Lower leg skin (tissue), 4 donors: Measurements from ENCODE around the gene C1QTNF8. TPM values are rescaled to one million over a fixed set of nuclear protein-coding genes. Genes with fewer than 3 reads are reported as not detected.

Source experiments
- DNase-seq, 2 donors: peaks; one replicate each; pipeline ENCODE4 v3.0.0-alpha.2; 2019; ENCODE audit warnings: low spot score in 2 of 2
- H3K4me3 ChIP-seq: fragments of 200-600 bp; sonication (generic); 2 replicates; pipeline ENCODE4 v1.5.1; 2017; ENCODE audit warnings: mild to moderate bottlenecking, low read depth; ENCODE audit not compliant: poor library complexity, severe bottlenecking
- POLR2A ChIP-seq, 2 donors: fragments of 450-650 bp; IDR thresholded peaks; one replicate each; pipeline ENCODE4 v1.6.1; 2016 to 2017; ENCODE audit warnings: antibody characterized with exemption in 2 of 2, mild to moderate bottlenecking in 1 of 2, moderate library complexity in 1 of 2
- WGBS, 2 donors: methylation state at CpG; one replicate each; pipeline ENCODE4 v1.1.5; 2018; 5-methylcytosine and 5-hydroxymethylcytosine counted together
- intact Hi-C: fragments of 100-400 bp; cut with DNase I; formaldehyde crosslinking; loops from one replicate; pipeline ENCODE4 v1.15.0; 2023; ENCODE audit warnings: low total_unique reads
- total RNA-seq, 4 donors: library from RNA; depleted of rRNA; stranded (reverse); fragments of >200 nt; gene quantifications; one replicate each; pipeline ENCODE4 v1.1.0, GENCODE V29; 2016
- TF ChIP-seq, protein P1 (sequence below), 3 donors: fragments of 450-650 bp; IDR thresholded peaks; one replicate each; pipeline ENCODE4 v1.5.1; 2016; ENCODE audit warnings: antibody characterized with exemption in 3 of 3, mild to moderate bottlenecking in 3 of 3, moderate library complexity in 2 of 3

C1QTNF8 gene
- total RNA-seq, 4 donors from 2014 or later: not detected

DNA sequence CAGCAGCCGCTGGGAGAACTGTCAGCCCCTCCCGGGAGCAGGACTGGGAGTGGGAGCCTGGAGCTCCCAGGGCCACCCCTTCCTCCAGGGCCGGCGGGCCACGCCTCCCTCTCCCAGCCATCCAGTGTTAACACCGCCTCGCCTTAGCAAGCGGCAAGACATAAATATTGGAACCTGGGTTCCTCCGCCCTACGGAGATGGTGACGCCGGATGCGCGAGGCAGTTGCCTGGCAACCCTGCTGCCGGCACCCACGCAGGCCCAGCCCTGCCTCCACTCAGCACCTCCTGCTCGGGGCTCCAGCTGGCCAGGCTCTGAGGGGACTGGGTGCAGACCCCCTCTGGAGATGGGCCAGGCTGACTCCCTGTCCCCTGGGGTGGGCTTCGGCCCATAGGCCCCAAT is 29.4 kb upstream of the C1QTNF8 start:
- DNase-seq: no peak
- intact Hi-C loops: no loop called here
- WGBS, 2 donors: 5 to 27% methylated on average over 2 to 10 of the region's 18 CpGs
- no peak overlapping the region for H3K4me3 ChIP-seq
- TF ChIP-seq POLR2A (IDR thresholded peaks at IDR 0.05): no peak
- TF ChIP-seq, protein P1, sequence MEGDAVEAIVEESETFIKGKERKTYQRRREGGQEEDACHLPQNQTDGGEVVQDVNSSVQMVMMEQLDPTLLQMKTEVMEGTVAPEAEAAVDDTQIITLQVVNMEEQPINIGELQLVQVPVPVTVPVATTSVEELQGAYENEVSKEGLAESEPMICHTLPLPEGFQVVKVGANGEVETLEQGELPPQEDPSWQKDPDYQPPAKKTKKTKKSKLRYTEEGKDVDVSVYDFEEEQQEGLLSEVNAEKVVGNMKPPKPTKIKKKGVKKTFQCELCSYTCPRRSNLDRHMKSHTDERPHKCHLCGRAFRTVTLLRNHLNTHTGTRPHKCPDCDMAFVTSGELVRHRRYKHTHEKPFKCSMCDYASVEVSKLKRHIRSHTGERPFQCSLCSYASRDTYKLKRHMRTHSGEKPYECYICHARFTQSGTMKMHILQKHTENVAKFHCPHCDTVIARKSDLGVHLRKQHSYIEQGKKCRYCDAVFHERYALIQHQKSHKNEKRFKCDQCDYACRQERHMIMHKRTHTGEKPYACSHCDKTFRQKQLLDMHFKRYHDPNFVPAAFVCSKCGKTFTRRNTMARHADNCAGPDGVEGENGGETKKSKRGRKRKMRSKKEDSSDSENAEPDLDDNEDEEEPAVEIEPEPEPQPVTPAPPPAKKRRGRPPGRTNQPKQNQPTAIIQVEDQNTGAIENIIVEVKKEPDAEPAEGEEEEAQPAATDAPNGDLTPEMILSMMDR (IDR thresholded peaks at IDR 0.05): no peak

DNA sequence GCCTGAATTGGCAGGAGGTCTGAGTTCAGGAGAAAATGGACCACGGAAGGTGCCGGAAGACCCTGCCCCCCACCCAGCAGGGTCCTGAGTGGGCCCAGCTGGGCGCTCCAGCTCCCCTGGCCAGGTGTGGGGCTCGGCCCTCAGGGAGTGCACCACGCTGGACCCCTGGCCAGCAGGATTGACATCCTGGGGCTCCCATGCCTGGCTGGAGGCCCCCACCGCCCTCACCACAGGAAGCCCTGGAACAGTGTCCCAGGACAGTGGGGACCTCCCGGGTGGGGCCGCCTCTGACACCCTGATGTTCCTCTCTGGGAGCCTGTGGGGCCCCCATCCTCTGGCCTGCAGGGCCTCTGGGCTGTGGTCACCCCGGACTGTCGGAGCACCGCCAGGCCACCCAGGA is 28.8 kb upstream of the C1QTNF8 start:
- DNase-seq: no peak
- 90 to 94% methylated on average over 5 to 8 of the region's 11 CpGs for WGBS, 2 donors
- TF ChIP-seq, protein P1 (IDR thresholded peaks at IDR 0.05): no peak
- TF ChIP-seq POLR2A (IDR thresholded peaks at IDR 0.05): no peak
- intact Hi-C loops: no loop called here
- no peak overlapping the region for H3K4me3 ChIP-seq

DNA sequence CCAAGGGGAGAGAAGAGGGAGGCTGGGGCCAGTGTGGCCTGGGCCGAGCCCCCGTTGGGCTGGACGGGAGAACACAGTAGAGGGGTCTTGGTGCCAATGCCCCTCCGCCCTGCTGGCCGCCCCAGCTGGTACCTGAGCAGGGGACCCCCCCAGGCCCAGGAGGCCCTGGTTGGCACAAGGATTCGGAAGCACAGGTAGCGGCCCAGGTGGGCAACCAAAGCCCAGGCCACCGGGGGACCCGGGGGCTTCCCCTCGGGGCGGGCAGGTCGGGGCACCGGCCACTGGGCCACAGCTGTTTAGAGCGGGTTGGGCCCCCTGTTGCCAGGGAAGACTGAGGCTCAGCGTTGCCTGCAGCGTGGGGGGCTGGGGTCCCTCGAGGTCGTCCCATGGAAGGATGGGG is 28.2 kb upstream of the C1QTNF8 start:
- DNase-seq: no peak
- intact Hi-C loops: no loop called here
- 80 to 85% methylated on average over 11 to 14 of the region's 18 CpGs for WGBS, 2 donors
- H3K4me3 ChIP-seq: no peak overlapping the region
- TF ChIP-seq, protein P1 (IDR thresholded peaks at IDR 0.05): no peak
- TF ChIP-seq POLR2A (IDR thresholded peaks at IDR 0.05): no peak

DNA sequence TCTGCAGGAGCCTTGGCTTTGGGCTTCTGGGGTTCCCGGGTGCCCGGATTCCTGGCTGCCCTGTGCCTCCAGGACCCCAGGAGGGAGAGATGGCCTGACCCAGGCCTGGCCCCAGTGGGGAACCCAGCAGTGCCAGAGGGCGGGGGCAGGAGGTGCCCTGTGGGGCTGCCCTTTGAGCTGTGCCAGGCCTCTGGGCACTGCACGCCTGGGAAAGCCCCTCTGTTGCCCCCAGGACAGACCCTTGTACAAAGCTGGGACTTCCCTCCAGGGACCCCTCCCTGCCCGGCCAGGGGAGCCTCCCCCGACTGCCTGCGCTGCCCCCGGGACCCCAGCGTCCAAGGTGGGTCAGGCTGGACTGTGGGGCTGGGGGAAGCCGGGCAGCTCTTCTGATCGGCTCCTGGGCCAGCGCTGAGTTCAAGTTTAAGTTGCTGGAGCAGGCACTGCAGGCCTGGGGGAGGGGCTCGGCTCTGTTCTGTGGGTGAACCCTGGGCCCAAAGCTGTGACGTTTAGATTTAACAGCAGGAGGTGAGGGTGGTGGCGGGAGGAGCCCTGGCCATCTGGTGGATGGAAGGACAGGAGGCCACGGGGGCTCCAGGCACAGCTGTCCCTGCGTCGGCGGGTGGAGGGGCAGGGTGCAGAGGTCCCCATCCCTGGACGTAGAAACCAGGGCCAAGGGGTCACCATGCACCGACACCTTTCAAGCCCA is 27.6 kb upstream of the C1QTNF8 start:
- WGBS, 2 donors: 65 to 69% methylated on average over 19 to 21 of the region's 21 CpGs
- no peak overlapping the region for H3K4me3 ChIP-seq
- no peak for DNase-seq
- intact Hi-C loops: no loop called here
- no peak for TF ChIP-seq POLR2A (IDR thresholded peaks at IDR 0.05)
- TF ChIP-seq, protein P1 (IDR thresholded peaks at IDR 0.05): no peak

DNA sequence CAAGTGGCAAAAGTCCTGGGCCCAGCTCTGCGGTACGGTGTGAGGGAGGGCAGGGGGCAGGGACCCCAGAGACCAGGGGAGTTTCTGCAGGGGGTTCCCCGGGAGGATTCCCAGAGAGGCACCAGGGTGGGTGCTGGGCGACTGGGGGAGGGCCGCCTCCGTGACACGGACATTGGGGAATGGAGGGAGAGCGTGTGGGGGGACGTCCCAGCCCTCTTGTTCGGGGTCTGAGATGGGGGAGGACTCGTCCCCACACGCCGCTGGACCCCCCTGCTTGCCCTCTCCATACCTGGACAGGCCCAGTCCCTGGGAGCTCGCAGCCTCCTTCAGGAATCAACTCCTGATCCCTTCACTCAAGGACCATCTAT is 26.3 kb upstream of the C1QTNF8 start:
- TF ChIP-seq, protein P1 (IDR thresholded peaks at IDR 0.05): no peak
- TF ChIP-seq POLR2A (IDR thresholded peaks at IDR 0.05): no peak
- WGBS, 2 donors: 84 to 85% methylated on average over 14 of the region's 14 CpGs
- no peak for DNase-seq
- no peak overlapping the region for H3K4me3 ChIP-seq
- intact Hi-C loops: no loop called here
